Spleen (tissue), 7 donors: ENCODE measurements around the gene DTNA.

Source experiments
- POLR2A ChIP-seq, 3 donors: fragments of 450-650 bp; IDR thresholded peaks; one replicate each; pipeline ENCODE4 v1.5.1; 2017; ENCODE audit warnings: antibody characterized with exemption in 3 of 3, mild to moderate bottlenecking in 1 of 3
- TF ChIP-seq, protein P1 (sequence below), 11 experiments: fragments of 200-600 bp in 7 of 11; fragments of 450-650 bp in 4 of 11; sonication (generic) in 4 of 11; IDR thresholded peaks in 8 of 11; conservative IDR thresholded peaks in 3 of 11; 1 replicate in 7 of 11; 2 replicates in 4 of 11; pipeline versions ENCODE4 v1.4.0 to v1.8.0; 2016 to 2021; ENCODE audit warnings: antibody characterized with exemption in 11 of 11, inconsistent platforms in 4 of 11, mild to moderate bottlenecking in 1 of 11
- donor health status: DM: no; HTN: no; CAD: no; lungs with moderate emphysema.
- donor health status: DM: no; HTN: no; CAD: no.
- donor health status: DM: no; HTN: no; CAD: no.

- TF ChIP-seq, protein P1, sequence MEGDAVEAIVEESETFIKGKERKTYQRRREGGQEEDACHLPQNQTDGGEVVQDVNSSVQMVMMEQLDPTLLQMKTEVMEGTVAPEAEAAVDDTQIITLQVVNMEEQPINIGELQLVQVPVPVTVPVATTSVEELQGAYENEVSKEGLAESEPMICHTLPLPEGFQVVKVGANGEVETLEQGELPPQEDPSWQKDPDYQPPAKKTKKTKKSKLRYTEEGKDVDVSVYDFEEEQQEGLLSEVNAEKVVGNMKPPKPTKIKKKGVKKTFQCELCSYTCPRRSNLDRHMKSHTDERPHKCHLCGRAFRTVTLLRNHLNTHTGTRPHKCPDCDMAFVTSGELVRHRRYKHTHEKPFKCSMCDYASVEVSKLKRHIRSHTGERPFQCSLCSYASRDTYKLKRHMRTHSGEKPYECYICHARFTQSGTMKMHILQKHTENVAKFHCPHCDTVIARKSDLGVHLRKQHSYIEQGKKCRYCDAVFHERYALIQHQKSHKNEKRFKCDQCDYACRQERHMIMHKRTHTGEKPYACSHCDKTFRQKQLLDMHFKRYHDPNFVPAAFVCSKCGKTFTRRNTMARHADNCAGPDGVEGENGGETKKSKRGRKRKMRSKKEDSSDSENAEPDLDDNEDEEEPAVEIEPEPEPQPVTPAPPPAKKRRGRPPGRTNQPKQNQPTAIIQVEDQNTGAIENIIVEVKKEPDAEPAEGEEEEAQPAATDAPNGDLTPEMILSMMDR (IDR thresholded peaks at IDR 0.05 in 8 of 11, conservative IDR thresholded peaks at IDR 0.05 in 3 of 11): no peak
- TF ChIP-seq POLR2A (IDR thresholded peaks at IDR 0.05): no peak
Observed at GRCh38 chr18:34783501-34783900, 73.4 kb downstream of the DTNA start.
